Cerebellar nuclear complex (tissue), 1 donor: ENCODE data around the gene HDHD3.

Experiments used
- DNase-seq, 2 experiments: peaks; one replicate each; lab custom pipeline; 2025; lab: John Stamatoyannopoulos, UW

The HDHD3 gene

GRCh38 chr9:113328045-113328782 is 48.6 kb downstream of the HDHD3 start:
- no peak for DNase-seq

GRCh38 chr9:113326230-113326629 is 50.6 kb downstream of the HDHD3 start:
- no peak for DNase-seq
